GM21723 (cell line): Measurements from ENCODE around the gene SMIM38.

Source experiments
- ATAC-seq: cut with Tn5 transposase; IDR thresholded peaks from one replicate; pipeline ENCODE4 v1.9.1; 2021; ENCODE audit warnings: mild to moderate bottlenecking, moderate library complexity; ENCODE audit not compliant: unreplicated experiment

The SMIM38 gene

GRCh38 chr11:69174841-69175240 is 19.1 kb downstream of the SMIM38 start:
- ATAC-seq, result no peak

GRCh38 chr11:69178819-69179482 is 23.2 kb downstream of the SMIM38 start:
- ATAC-seq, result no peak

GRCh38 chr11:69180226-69180625 is 24.5 kb downstream of the SMIM38 start:
- no peak for ATAC-seq

- ATAC-seq, result no peak
Measured at GRCh38 chr11:69180726-69181125, 25.0 kb downstream of the SMIM38 start.

GRCh38 chr11:69183613-69184012 is 27.9 kb downstream of the SMIM38 start:
- ATAC-seq, result no peak

- no peak for ATAC-seq
Measured at GRCh38 chr11:69186316-69187260, 30.9 kb downstream of the SMIM38 start.

GRCh38 chr11:69187540-69188065 is 31.9 kb downstream of the SMIM38 start:
- ATAC-seq, result no peak

GRCh38 chr11:69189059-69189458 is 33.3 kb downstream of the SMIM38 start:
- no peak for ATAC-seq

- no peak for ATAC-seq
Measured at GRCh38 chr11:69190796-69191536, 35.2 kb downstream of the SMIM38 start.

- no peak for ATAC-seq
Measured at GRCh38 chr11:69192301-69192721, 36.6 kb downstream of the SMIM38 start.

GRCh38 chr11:69193151-69193550 is 37.4 kb downstream of the SMIM38 start:
- ATAC-seq, result no peak

GRCh38 chr11:69193629-69194028 is 37.9 kb downstream of the SMIM38 start:
- no peak for ATAC-seq

GRCh38 chr11:69194396-69194795 is 38.7 kb downstream of the SMIM38 start:
- ATAC-seq, result no peak

- no peak for ATAC-seq
Measured at GRCh38 chr11:69194956-69195355, 39.2 kb downstream of the SMIM38 start.

- no peak for ATAC-seq
Measured at GRCh38 chr11:69195824-69196782, 40.4 kb downstream of the SMIM38 start.

GRCh38 chr11:69196783-69197169 is 41.0 kb downstream of the SMIM38 start:
- no peak for ATAC-seq

- no peak for ATAC-seq
Measured at GRCh38 chr11:69198891-69199582, 43.3 kb downstream of the SMIM38 start.

- ATAC-seq, result no peak
Measured at GRCh38 chr11:69199583-69200315, 44.0 kb downstream of the SMIM38 start.
